Ectodermal cell (in vitro differentiated cells): ENCODE results near the gene ADAM15.
A peak's percentile ranks its signal among the peaks of the same experiment; 100 is the strongest.

Experiments
- H3K27ac ChIP-seq: 2 replicates; pipeline ENCODE4 v1.7.0; 2013; ENCODE audit warnings: mild to moderate bottlenecking, low read depth, low read length; ENCODE audit not compliant: insufficient read depth, poor library complexity, severe bottlenecking
- H3K27me3 ChIP-seq: 2 replicates; pipeline ENCODE4 v1.7.0; 2013; ENCODE audit warnings: mild to moderate bottlenecking, low read length; ENCODE audit not compliant: insufficient read depth, control insufficient read depth, poor library complexity, severe bottlenecking
- H3K36me3 ChIP-seq: one replicate; pipeline ENCODE4 v1.7.0; 2013; ENCODE audit warnings: low read length; ENCODE audit not compliant: control insufficient read depth, insufficient read depth
- H3K4me1 ChIP-seq: one replicate; pipeline ENCODE4 v1.7.0; 2013; ENCODE audit warnings: low read length; ENCODE audit not compliant: control insufficient read depth, insufficient read depth
- H3K4me3 ChIP-seq: 2 replicates; pipeline ENCODE4 v1.7.0; 2013; ENCODE audit warnings: low read depth, low read length, control low read depth; ENCODE audit not compliant: insufficient read depth
- H3K9me3 ChIP-seq: 2 replicates; pipeline ENCODE4 v1.7.0; 2013; ENCODE audit warnings: mild to moderate bottlenecking, low read length, moderate library complexity; ENCODE audit not compliant: control insufficient read depth
- WGBS, 2 experiments: methylation state at CpG; one replicate each; pipeline ENCODE4 v1.1.7; 2013; ENCODE audit warnings: missing lambda C conversion rate in 2 of 2; 5-methylcytosine and 5-hydroxymethylcytosine counted together

ADAM15 gene

DNA sequence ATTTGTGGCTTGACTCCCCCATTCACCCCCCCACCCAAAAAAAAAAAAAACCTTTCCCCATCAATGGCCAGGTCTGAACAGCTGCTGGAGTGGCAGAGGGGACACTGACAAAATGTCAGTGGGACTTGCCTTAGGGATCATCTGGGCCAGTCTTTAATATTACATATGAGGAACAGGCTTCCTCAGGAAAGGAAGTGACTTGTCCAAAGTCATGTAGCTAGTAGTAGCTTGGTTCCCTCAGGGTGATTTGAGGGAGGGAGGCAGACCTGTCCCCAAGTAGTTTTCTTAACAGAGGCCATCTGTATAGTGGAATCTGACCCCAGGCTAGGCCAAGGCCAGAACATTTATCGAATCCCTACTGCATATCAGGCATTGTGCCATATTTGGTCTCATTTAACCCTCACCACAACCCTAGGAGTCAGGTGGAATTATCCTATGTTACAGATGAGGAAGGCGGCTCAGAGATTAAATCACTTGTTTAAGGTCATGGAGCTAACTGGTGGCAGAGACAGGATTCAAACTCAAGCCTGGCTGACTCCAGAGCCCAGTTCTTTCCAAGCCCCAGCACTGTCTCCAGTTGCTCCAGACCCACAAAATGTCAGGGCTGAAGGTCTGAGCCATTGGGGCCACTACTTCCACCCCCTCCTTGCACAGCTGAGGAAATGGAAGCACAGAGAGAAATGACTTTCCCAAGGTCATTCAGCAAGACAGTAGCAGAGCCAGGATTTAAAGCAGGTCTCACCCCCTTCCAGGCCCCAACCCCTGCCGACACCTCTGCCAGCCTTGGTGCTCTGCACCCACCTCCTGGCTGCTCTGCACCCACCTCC, 38.1 kb upstream of the ADAM15 start:
- 93 to 95% methylated on average over 3 of the region's 3 CpGs for WGBS, 2 experiments

GRCh38 chr1:155013632-155014031, 37.5 kb upstream of the ADAM15 start:
- 87 to 89% methylated on average over 8 of the region's 8 CpGs for WGBS, 2 experiments
- Histone ChIP-seq H3K4me1 (peaks cover 46% of the 10 kb centered on the region), H3K36me3 (peaks cover 4% of the 10 kb centered on the region), H3K27me3 (no peaks in the 10 kb centered on the region), H3K9me3 (no peaks in the 10 kb centered on the region), H3K4me3 (no peak overlapping the region), H3K27ac (no peak overlapping the region)

More for the DNA sequence above, 38.1 kb upstream of the ADAM15 start:
- Histone ChIP-seq H3K9me3 (no peaks in the 10 kb centered on the region), H3K4me1 (peaks cover 47% of the 10 kb centered on the region), H3K4me3 (no peak overlapping the region), H3K27ac (no peak overlapping the region), H3K36me3 (peaks cover 4% of the 10 kb centered on the region), H3K27me3 (no peaks in the 10 kb centered on the region)

DNA sequence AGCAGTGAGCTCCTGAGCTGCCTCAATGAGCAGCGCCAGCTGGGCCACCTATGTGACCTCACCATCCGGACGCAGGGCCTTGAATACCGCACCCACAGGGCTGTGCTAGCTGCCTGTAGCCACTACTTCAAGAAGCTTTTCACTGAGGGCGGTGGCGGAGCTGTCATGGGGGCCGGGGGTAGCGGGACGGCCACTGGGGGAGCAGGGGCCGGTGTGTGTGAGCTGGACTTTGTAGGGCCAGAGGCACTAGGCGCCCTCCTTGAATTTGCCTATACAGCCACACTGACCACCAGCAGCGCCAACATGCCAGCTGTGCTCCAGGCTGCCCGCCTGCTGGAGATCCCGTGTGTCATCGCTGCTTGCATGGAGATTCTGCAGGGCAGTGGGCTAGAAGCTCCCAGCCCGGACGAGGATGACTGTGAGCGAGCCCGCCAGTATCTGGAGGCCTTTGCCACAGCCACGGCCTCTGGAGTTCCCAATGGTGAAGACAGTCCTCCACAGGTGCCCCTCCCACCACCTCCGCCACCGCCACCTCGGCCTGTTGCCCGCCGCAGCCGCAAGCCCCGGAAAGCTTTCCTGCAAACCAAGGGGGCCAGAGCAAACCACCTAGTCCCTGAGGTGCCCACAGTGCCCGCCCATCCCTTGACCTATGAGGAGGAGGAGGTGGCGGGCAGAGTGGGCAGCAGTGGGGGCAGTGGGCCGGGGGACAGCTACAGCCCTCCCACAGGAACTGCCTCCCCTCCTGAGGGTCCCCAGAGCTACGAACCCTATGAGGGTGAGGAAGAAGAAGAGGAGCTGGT, 36.2 kb upstream of the ADAM15 start:
- 95% methylated on average over 31 of the region's 31 CpGs for WGBS, 2 experiments
- Histone ChIP-seq H3K27me3 (no peaks in the 10 kb centered on the region), H3K4me3 (no peak overlapping the region), H3K27ac (no peak overlapping the region), H3K9me3 (no peaks in the 10 kb centered on the region), H3K4me1 (peaks cover 46% of the 10 kb centered on the region), H3K36me3 (peaks cover 4% of the 10 kb centered on the region)

DNA sequence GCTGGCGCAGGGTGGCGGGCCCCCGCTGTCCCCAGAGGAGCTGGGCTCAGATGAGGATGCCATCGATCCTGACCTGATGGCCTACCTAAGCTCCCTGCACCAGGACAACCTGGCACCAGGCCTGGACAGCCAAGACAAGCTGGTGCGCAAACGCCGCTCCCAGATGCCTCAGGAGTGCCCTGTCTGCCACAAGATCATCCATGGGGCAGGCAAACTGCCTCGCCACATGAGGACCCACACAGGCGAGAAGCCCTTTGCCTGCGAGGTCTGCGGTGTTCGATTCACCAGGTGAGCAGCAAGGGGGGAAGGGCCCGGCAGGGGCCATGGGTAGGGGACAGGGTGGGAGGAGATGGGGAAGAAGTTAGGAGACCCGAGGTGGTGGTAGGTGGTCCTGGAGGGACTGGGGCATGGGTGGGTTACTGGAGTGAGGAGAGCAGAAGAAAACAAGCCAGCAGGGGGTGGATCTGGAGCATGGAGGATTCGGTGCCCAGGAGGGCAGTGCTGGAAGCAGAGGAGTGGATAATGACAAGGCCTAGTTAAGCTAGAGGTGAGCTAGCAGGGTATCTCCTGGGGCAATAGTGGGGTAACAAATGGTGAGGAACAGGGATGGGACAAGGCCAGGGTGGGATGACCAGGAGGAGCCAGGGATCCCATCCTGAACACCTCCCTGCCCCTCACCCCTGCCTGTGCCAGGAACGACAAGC, 35.4 kb upstream of the ADAM15 start:
- H3K4me3 ChIP-seq: no peak overlapping the region
- no peak overlapping the region for H3K27ac ChIP-seq
- 95 to 96% methylated on average over 16 of the region's 16 CpGs for WGBS, 2 experiments
- peaks cover 4% of the 10 kb centered on the region for H3K36me3 ChIP-seq
- H3K4me1 ChIP-seq: peaks cover 43% of the 10 kb centered on the region
- no peaks in the 10 kb centered on the region for H3K27me3 ChIP-seq
- H3K9me3 ChIP-seq: no peaks in the 10 kb centered on the region

DNA sequence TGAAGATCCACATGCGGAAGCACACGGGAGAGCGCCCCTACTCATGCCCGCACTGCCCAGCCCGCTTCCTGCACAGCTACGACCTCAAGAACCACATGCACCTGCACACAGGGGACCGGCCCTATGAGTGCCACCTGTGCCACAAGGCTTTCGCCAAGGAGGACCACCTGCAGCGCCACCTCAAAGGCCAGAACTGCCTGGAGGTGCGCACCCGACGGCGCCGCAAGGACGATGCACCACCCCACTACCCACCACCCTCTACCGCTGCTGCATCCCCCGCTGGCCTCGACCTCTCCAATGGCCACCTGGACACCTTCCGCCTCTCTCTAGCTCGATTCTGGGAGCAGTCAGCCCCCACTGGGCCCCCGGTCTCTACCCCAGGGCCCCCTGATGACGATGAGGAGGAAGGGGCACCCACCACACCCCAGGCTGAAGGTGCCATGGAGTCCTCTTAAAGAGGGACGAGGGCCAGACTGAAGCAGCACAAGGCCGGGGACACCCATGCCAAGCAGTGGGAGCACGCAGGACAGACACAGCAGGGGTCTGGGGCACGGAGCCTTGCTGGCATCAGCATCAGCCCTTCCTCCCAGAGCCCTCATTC, 34.8 kb upstream of the ADAM15 start:
- Histone ChIP-seq H3K4me1 (peaks cover 37% of the 10 kb centered on the region), H3K27ac (no peak overlapping the region), H3K36me3 (peaks cover 4% of the 10 kb centered on the region), H3K9me3 (no peaks in the 10 kb centered on the region), H3K4me3 (no peak overlapping the region), H3K27me3 (no peaks in the 10 kb centered on the region)
- WGBS, 2 experiments: 96% methylated on average over 26 of the region's 26 CpGs

DNA sequence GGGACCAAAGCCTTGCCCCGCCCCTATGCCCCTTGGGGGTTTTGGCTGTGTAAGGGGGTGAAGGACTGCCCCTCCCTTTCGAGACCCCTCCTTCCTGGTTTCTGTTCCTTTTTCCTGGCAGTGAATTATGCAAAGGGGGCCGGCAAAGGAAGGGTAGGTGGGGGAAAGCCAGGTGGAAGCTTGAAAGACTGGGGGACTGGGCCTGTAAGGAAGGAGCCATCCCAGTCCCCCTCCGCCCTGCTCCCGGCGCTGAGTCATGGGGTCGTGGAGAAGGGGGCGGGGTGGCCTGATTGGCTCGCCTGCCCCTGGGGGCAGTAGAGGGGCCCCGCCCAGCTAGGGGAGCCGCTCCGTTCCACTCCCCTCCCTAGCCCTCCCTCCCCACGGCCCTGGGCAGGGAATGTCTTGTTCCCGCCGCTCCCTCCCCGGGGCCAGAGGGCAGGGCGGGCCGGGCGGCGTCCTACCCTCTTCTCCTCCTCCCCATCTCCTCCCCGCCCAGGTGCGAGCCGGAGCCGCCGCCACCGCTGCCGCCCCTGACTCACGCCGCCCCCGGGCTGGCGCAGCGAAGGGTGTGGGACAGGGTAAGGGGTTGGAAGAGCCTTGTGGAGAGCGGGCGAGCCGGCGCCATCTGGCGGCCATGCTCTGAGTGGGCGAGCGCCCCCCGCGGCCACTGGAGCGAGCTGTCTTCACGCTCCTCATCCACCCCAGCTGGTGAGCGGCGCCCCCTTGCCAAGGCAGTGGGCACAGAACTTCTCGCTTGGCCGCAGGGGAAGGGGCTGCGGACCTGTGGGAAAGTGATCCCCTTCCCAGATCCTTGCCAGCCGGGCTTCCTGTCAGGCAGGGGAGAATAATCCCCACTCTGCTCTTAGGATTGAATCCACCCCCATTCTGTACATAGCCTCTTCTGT, 33.8 kb upstream of the ADAM15 start:
- WGBS, 2 experiments: 4% methylated on average over 49 of the region's 49 CpGs

DNA sequence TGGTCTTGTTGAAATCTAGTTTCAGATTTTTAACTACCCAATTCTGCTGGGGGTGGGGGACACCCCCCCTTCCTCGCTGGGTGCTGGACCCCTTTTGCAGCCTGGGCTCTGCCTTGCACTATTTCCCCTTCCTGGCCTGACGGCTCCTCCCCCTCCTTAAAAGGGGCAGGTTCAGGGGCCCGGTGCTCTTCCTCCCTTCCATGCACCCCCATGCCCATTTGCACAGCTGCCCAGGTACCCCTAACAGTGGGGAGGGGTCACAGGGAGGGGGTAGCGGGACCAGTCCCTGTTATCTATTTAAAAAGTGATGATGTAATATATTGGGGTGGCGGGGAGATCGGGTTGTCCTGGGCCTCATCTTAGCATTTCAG, 33.2 kb upstream of the ADAM15 start:
- H3K36me3 ChIP-seq: peaks cover 4% of the 10 kb centered on the region
- no peaks in the 10 kb centered on the region for H3K9me3 ChIP-seq
- whole genome bisulfite sequencing, 2 experiments: 78 to 79% methylated on average over 6 of the region's 6 CpGs
- H3K4me1 ChIP-seq: peaks cover 24% of the 10 kb centered on the region
- H3K27ac ChIP-seq: no peak overlapping the region
- no peaks in the 10 kb centered on the region for H3K27me3 ChIP-seq
- no peak overlapping the region for H3K4me3 ChIP-seq

More for the DNA sequence above, 33.8 kb upstream of the ADAM15 start:
- H3K27ac ChIP-seq: peak overlapping the region; percentile 75
- H3K4me3 ChIP-seq: peak overlapping the region; percentile 22
- peaks cover 4% of the 10 kb centered on the region for H3K36me3 ChIP-seq
- H3K27me3 ChIP-seq: no peaks in the 10 kb centered on the region
- no peaks in the 10 kb centered on the region for H3K9me3 ChIP-seq
- peaks cover 30% of the 10 kb centered on the region for H3K4me1 ChIP-seq

GRCh38 chr1:155018617-155019348, 32.3 kb upstream of the ADAM15 start:
- peaks cover 22% of the 10 kb centered on the region for H3K4me1 ChIP-seq
- H3K27ac ChIP-seq: no peak overlapping the region
- WGBS, 2 experiments: 88 to 91% methylated on average over 8 of the region's 8 CpGs
- H3K36me3 ChIP-seq: peaks cover 4% of the 10 kb centered on the region
- H3K27me3 ChIP-seq: no peaks in the 10 kb centered on the region
- H3K9me3 ChIP-seq: no peaks in the 10 kb centered on the region
- H3K4me3 ChIP-seq: no peak overlapping the region
